WI38 (cell line): ENCODE data around the gene HNF4A.

Source experiments
- H3K4me3 ChIP-seq: 2 replicates; pipeline ENCODE4 v1.5.1; 2011; ENCODE audit warnings: low read depth, mild to moderate bottlenecking, control low read depth, low read length
- CTCF ChIP-seq: IDR thresholded peaks from 2 replicates; pipeline ENCODE4 v1.5.1; 2012; ENCODE audit warnings: low read depth, mild to moderate bottlenecking, control low read depth, low read length

Gene HNF4A

GRCh38 chr20:44450281-44450889 lies 94.9 kb downstream of the HNF4A start:
- no peak overlapping the region for H3K4me3 ChIP-seq
- no peak for TF ChIP-seq CTCF

GRCh38 chr20:44450903-44451450 lies 95.5 kb downstream of the HNF4A start:
- no peak for TF ChIP-seq CTCF
- no peak overlapping the region for H3K4me3 ChIP-seq

- no peak for TF ChIP-seq CTCF
- no peak overlapping the region for H3K4me3 ChIP-seq
Observed at GRCh38 chr20:44454306-44454963, 98.9 kb downstream of the HNF4A start.

- no peak overlapping the region for H3K4me3 ChIP-seq
- no peak for TF ChIP-seq CTCF
Observed at GRCh38 chr20:44455126-44455525, 99.6 kb downstream of the HNF4A start.

GRCh38 chr20:44456611-44457010 lies 101.1 kb downstream of the HNF4A start:
- no peak for TF ChIP-seq CTCF

GRCh38 chr20:44457016-44457415 lies 101.5 kb downstream of the HNF4A start:
- no peak for TF ChIP-seq CTCF
- H3K4me3 ChIP-seq: no peak overlapping the region

More at GRCh38 chr20:44456611-44457010, 101.1 kb downstream of the HNF4A start:
- no peak overlapping the region for H3K4me3 ChIP-seq

GRCh38 chr20:44459271-44459670 lies 103.8 kb downstream of the HNF4A start:
- TF ChIP-seq CTCF: no peak
- H3K4me3 ChIP-seq: no peak overlapping the region
